NCI-H82 treated with DMSO at 0.1 percent for 48 hours (cell line): ENCODE measurements around the gene CACNG4.
A peak's percentile ranks its signal among the peaks of the same experiment; 100 is the strongest.
"Not testable (repeated sequence)": the region's sequence is repeated elsewhere in the genome, so short reads cannot be mapped to it uniquely, and the experiment has no call there.

Experiments used
- DNase-seq: peaks from one replicate; lab custom pipeline; 2025; ENCODE audit not compliant: unreplicated experiment; lab: John Stamatoyannopoulos, UW

The CACNG4 gene

GRCh38 chr17:66960613-66961012, 3.9 kb upstream of the CACNG4 start:
- no peak for DNase-seq

- no peak for DNase-seq
These were observed 992 bp upstream of the CACNG4 start for GRCh38 chr17:66963521-66963908.

GRCh38 chr17:66964930-66965800, 658 bp downstream of the CACNG4 start:
- no peak for DNase-seq

- no peak for DNase-seq
These were observed 1.3 kb downstream of the CACNG4 start for GRCh38 chr17:66965801-66966262.

- no peak for DNase-seq
These were observed 1.8 kb downstream of the CACNG4 start for GRCh38 chr17:66966298-66966697.

- DNase-seq: peak; percentile 26
These were observed 2.4 kb downstream of the CACNG4 start for GRCh38 chr17:66966704-66967418.

- DNase-seq: no peak
These were observed 3.5 kb downstream of the CACNG4 start for GRCh38 chr17:66967837-66968543.

- no peak for DNase-seq
These were observed 4.4 kb downstream of the CACNG4 start for GRCh38 chr17:66968916-66969315.

- no peak for DNase-seq
These were observed 5.6 kb downstream of the CACNG4 start for GRCh38 chr17:66970140-66970539.

- DNase-seq: no peak
These were observed 6.3 kb downstream of the CACNG4 start for GRCh38 chr17:66970797-66971196.

GRCh38 chr17:66971264-66971663, 6.8 kb downstream of the CACNG4 start:
- no peak for DNase-seq

- DNase-seq: no peak
These were observed 7.4 kb downstream of the CACNG4 start for GRCh38 chr17:66971730-66972441.

- DNase-seq: not testable (repeated sequence)
These were observed 7.9 kb downstream of the CACNG4 start for GRCh38 chr17:66972442-66972830.

- DNase-seq: no peak
These were observed 10.7 kb downstream of the CACNG4 start for GRCh38 chr17:66975188-66975587.

GRCh38 chr17:66975614-66976378, 11.3 kb downstream of the CACNG4 start:
- no peak for DNase-seq

- DNase-seq: no peak
These were observed 11.8 kb downstream of the CACNG4 start for GRCh38 chr17:66976379-66976663.

- no peak for DNase-seq
These were observed 12.3 kb downstream of the CACNG4 start for GRCh38 chr17:66976781-66977201.

- DNase-seq: no peak
These were observed 14.1 kb downstream of the CACNG4 start for GRCh38 chr17:66978514-66979061.

- DNase-seq: no peak
These were observed 16.4 kb downstream of the CACNG4 start for GRCh38 chr17:66980896-66981295.

GRCh38 chr17:66981983-66982508, 17.5 kb downstream of the CACNG4 start:
- DNase-seq: no peak
